ENCODE measurements around the gene FLT3. TPM values are rescaled to one million over a fixed set of nuclear protein-coding genes. Genes with fewer than 3 reads are reported as not detected.

The FLT3 gene
- total and polyA plus RNA-seq, 9 donors = 0.08 to 0.97 (median 0.15) TPM; not detected in 1

GRCh38 chr13:27988520-27988919 is 111.9 kb downstream of the FLT3 start, which contains the start of gene URAD:
Gene URAD (minus strand): TSS chr13:27988693. CDS start chr13:27988637, 56 bp downstream.
- H3K27me3 ChIP-seq = no peaks in the 10 kb centered on the region

DNA sequence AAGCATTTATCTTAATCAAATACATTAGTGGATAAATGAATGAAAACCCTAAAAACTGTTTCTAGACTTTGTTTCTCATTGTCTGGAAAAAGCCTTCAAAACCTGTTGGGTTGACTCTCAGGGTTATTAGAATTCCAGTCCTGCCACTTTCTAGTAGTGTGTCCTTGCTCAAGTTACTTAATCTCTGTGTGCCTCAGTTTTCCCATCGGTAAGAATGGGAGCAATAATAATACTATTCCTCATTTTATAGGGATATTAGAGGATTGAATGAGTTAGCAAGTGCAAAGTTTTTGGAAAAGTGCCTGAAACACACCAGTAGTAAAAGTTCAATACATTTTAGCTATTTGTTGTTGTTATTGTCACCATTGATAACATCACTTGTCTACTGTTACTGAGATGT is 114.8 kb downstream of the FLT3 start:
- WGBS, 3 donors = 84 to 88% (median 87%) methylated on average over 1 of the region's 1 CpG
- Histone ChIP-seq H3K36me3 (no peaks in the 10 kb centered on the region), H3K4me1 (ENCODE audit: insufficient read depth) (no peaks in the 10 kb centered on the region), H3K9me3 (no peaks in the 10 kb centered on the region), H3K27me3 (no peaks in the 10 kb centered on the region), H3K4me3 (no peak overlapping the region), H3K27ac (no peak overlapping the region)
- no peak for DNase-seq
- TF ChIP-seq POLR2A (IDR thresholded peaks at IDR 0.05) = no peak
- intact Hi-C loops (cut with DNase I) = loop anchor here in 1 of 4 donors (10.0 kb wide), 1 partner anchor 161 kb away; no protein-coding TSS in a partner anchor

More at GRCh38 chr13:27988520-27988919, 111.9 kb downstream of the FLT3 start, which contains the start of gene URAD:
- 73 to 76% (median 75%) methylated on average over 11 of the region's 11 CpGs for WGBS, 3 donors
- Histone ChIP-seq H3K9me3 (no peaks in the 10 kb centered on the region), H3K4me3 (no peak within 1 kb of the TSS), H3K4me1 (ENCODE audit: insufficient read depth) (no peaks in the 10 kb centered on the region), H3K36me3 (no peaks in the 10 kb centered on the region), H3K27ac (no peak within 1 kb of the TSS)
- no peak for DNase-seq
- TF ChIP-seq POLR2A (IDR thresholded peaks at IDR 0.05) (no peak), CTCF (IDR thresholded peaks at IDR 0.05) (no peak), EP300 (IDR thresholded peaks at IDR 0.05) (no peak)
- intact Hi-C loops (cut with DNase I) = loop anchor here in 1 of 4 donors (10.0 kb wide), 1 partner anchor 164 kb away; no protein-coding TSS in a partner anchor

- intact Hi-C loops (cut with DNase I) = loop anchor here in 2 of 4 donors (5.0 to 10.0 kb wide), 3 partner anchors 158 to 620 kb away; no protein-coding TSS in a partner anchor
- DNase-seq = no peak
- TF ChIP-seq EP300 (IDR thresholded peaks at IDR 0.05) = no peak
- no peak for TF ChIP-seq CTCF (IDR thresholded peaks at IDR 0.05)
- no peak for TF ChIP-seq POLR2A (IDR thresholded peaks at IDR 0.05)
- no peaks in the 10 kb centered on the region for H3K9me3 ChIP-seq
- no peak overlapping the region for H3K27ac ChIP-seq
- H3K36me3 ChIP-seq = no peaks in the 10 kb centered on the region
- 51 to 54% (median 52%) methylated on average over 2 of the region's 2 CpGs for WGBS, 3 donors
- H3K4me1 ChIP-seq (ENCODE audit: insufficient read depth) = no peaks in the 10 kb centered on the region
- no peaks in the 10 kb centered on the region for H3K27me3 ChIP-seq
- no peak overlapping the region for H3K4me3 ChIP-seq
Observed at GRCh38 chr13:27982361-27982760, 118.0 kb downstream of the FLT3 start.

- Histone ChIP-seq H3K4me1 (ENCODE audit: insufficient read depth) (no peaks in the 10 kb centered on the region), H3K36me3 (no peaks in the 10 kb centered on the region), H3K27ac (no peak overlapping the region), H3K27me3 (no peaks in the 10 kb centered on the region), H3K4me3 (no peak overlapping the region), H3K9me3 (no peaks in the 10 kb centered on the region)
- WGBS, 3 donors = 17 to 22% (median 19%) methylated on average over 11 of the region's 11 CpGs
- no peak for TF ChIP-seq POLR2A (IDR thresholded peaks at IDR 0.05)
- TF ChIP-seq CTCF (IDR thresholded peaks at IDR 0.05) = no peak
- no peak for TF ChIP-seq EP300 (IDR thresholded peaks at IDR 0.05)
- intact Hi-C loops (cut with DNase I) = loop anchor here in 2 of 4 donors (5.0 to 10.0 kb wide), 3 partner anchors 156 to 619 kb away; no protein-coding TSS in a partner anchor
- DNase-seq = no peak
Observed at GRCh38 chr13:27981006-27981708, 119.2 kb downstream of the FLT3 start.
